ENCODE measurements around the gene SSX7. TPM values are rescaled to one million over a fixed set of nuclear protein-coding genes. Genes with fewer than 3 reads are reported as not detected.
"Not testable (repeated sequence)": the region's sequence is repeated elsewhere in the genome, so short reads cannot be mapped to it uniquely, and the experiment has no call there.

The SSX7 gene, protein sequence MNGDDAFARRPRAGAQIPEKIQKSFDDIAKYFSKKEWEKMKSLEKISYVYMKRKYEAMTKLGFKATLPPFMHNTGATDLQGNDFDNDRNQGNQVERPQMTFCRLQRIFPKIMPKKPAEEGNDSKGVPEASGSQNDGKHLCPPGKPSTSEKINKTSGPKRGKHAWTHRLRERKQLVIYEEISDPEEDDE
- not detected for polyA plus RNA-seq

DNA sequence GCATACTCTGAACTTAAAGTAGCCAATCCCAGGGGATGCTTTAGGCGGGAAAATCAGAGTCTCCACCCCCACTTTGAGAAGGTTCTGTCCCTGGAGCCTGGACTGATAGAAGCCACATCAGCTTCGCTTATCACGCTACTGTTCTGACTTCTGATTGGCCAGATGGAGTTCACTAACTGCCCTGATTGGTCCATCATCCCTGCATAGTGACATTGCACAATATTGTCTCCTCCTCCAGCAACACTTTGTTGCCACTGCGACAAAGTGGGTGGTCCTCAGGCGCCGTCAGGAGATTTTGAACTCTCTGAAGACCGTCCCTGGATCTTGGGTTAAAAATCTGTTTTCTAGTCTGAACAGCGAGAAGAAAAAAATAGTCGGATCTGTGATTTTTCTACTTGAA, at the start of gene SSX7:
SSX7 (minus strand) TSS at position 101 of the 400 bp plus-strand sequence. CDS start 1,428 bp downstream, outside the sequence.
- H3K4me1 ChIP-seq (ENCODE audit: control insufficient read depth in 2 of 2, insufficient read depth in 2 of 2, low read length in 1 of 2): not testable (repeated sequence)
- 82 to 89% methylated on average over 9 of the region's 9 CpGs for WGBS, 2 donors

DNA sequence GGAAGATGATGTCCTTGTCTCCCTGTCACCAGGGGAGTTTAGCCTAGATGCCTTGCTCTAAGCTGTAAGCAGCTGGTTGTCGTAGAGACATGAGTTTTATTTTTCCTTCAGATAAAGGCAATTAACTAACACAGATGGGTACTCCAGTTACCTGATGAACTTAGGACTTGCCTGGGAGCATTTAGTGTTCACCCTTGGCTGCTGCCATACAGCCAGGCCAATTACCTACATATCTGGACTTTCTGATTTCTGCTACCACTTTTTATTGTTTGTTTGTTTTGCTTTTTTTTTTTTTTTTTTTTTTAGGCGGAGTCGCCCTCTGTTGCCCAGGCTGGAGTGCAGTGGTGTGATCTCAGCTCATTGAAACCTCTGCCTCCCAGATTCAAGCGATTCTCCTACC, 37.3 kb upstream of the SSX7 start:
- H3K4me3 ChIP-seq (ENCODE audit: low read depth in 1 of 2, low read length in 2 of 2); H3K9me3 ChIP-seq (ENCODE audit: control insufficient read depth in 2 of 2, insufficient read depth in 1 of 2, low read depth in 1 of 2, low read length in 1 of 2): not testable (repeated sequence)
- 100% methylated on average over 1 of the region's 4 CpGs; no CpG with 5 or more reads in 1 of the 2 donors for WGBS, 2 donors

More for the DNA sequence above, at the start of gene SSX7:
- H3K9me3 ChIP-seq (ENCODE audit: control insufficient read depth in 2 of 2, insufficient read depth in 1 of 2, low read depth in 1 of 2, low read length in 1 of 2); H3K36me3 ChIP-seq (ENCODE audit: control insufficient read depth in 2 of 2, insufficient read depth in 2 of 2, low read length in 1 of 2); H3K4me3 ChIP-seq (ENCODE audit: low read depth in 1 of 2, low read length in 2 of 2); H3K27ac ChIP-seq (ENCODE audit: low read depth in 2 of 2, low read length in 1 of 2); H3K27me3 ChIP-seq (ENCODE audit: control insufficient read depth in 1 of 2, insufficient read depth in 2 of 2, low read length in 2 of 2): not testable (repeated sequence)

DNA sequence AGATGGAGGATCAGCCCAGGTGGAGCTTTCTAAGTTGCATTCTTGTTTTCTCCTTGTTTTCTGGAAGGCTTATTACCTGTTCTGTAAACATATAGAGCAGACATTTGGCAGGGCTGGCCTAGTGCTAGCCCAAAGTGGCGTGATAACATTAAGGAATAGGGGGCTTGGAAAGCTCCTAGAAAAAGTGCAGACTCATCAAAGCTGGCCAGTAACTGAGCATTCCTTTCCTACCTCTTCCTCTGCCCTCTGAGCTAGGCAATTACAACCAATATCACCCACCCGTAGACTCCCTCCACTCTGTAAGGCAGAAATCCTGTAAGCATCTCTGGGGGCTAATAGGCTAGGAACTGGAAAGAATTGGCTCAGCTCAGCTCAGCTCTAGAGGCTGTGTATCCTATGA, 7.5 kb upstream of the SSX7 start:
- H3K36me3 ChIP-seq (ENCODE audit: control insufficient read depth in 2 of 2, insufficient read depth in 2 of 2, low read length in 1 of 2); H3K4me1 ChIP-seq (ENCODE audit: control insufficient read depth in 2 of 2, insufficient read depth in 2 of 2, low read length in 1 of 2); H3K27ac ChIP-seq (ENCODE audit: low read depth in 2 of 2, low read length in 1 of 2); H3K9me3 ChIP-seq (ENCODE audit: control insufficient read depth in 2 of 2, insufficient read depth in 1 of 2, low read depth in 1 of 2, low read length in 1 of 2); H3K4me3 ChIP-seq (ENCODE audit: low read depth in 1 of 2, low read length in 2 of 2); H3K27me3 ChIP-seq (ENCODE audit: control insufficient read depth in 1 of 2, insufficient read depth in 2 of 2, low read length in 2 of 2): not testable (repeated sequence)
- WGBS, 2 donors: 88 to 95% methylated on average over 2 of the region's 2 CpGs

More for the DNA sequence above, 37.3 kb upstream of the SSX7 start:
- H3K27ac ChIP-seq (ENCODE audit: low read depth in 2 of 2, low read length in 1 of 2); H3K4me1 ChIP-seq (ENCODE audit: control insufficient read depth in 2 of 2, insufficient read depth in 2 of 2, low read length in 1 of 2); H3K36me3 ChIP-seq (ENCODE audit: control insufficient read depth in 2 of 2, insufficient read depth in 2 of 2, low read length in 1 of 2); H3K27me3 ChIP-seq (ENCODE audit: control insufficient read depth in 1 of 2, insufficient read depth in 2 of 2, low read length in 2 of 2): not testable (repeated sequence)

DNA sequence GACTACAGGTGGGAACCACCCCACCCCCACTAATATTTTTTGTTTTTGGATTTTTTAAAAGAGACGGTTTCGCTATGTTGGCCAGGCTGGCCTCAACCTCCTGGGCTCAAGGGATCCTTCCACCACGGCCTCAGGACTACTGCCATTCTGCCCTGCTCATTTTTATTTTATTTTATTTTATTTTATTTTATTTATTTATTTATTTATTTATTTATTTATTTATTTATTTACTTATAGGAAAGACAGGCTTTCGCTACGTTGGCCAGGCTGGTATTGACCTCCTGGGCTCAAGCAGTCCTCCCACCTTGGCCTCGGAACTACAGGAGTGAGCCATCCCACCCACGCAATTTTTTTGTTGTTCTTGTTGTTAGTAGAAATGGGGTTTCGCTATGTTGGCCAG, 775 bp upstream of the SSX7 start:
- not testable (repeated sequence) for H3K27me3 ChIP-seq (ENCODE audit: control insufficient read depth in 1 of 2, insufficient read depth in 2 of 2, low read length in 2 of 2); H3K36me3 ChIP-seq (ENCODE audit: control insufficient read depth in 2 of 2, insufficient read depth in 2 of 2, low read length in 1 of 2); H3K27ac ChIP-seq (ENCODE audit: low read depth in 2 of 2, low read length in 1 of 2); H3K4me1 ChIP-seq (ENCODE audit: control insufficient read depth in 2 of 2, insufficient read depth in 2 of 2, low read length in 1 of 2); H3K4me3 ChIP-seq (ENCODE audit: low read depth in 1 of 2, low read length in 2 of 2); H3K9me3 ChIP-seq (ENCODE audit: control insufficient read depth in 2 of 2, insufficient read depth in 1 of 2, low read depth in 1 of 2, low read length in 1 of 2)
- WGBS, 2 donors: 87 to 90% methylated on average over 8 of the region's 8 CpGs

DNA sequence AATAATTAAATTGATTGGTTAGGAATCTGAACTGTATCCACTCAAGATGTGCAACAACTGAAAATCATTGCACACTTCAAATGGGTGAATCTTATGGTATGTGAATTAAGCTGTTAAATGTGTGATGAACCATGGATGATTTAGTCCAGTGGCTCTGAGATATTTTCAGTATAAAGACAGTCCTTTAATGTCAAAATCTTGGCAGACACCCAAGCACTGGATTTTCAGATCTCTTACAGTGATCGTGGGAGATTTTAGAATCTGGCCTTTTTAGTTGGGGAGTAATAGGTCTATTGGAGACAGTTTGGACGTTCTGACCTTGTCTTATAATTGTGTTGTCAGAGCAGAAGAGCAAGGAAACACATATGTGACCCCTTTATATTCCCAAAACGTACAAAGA, 4.0 kb downstream of the SSX7 start:
- not testable (repeated sequence) for H3K27ac ChIP-seq (ENCODE audit: low read depth in 2 of 2, low read length in 1 of 2); H3K36me3 ChIP-seq (ENCODE audit: control insufficient read depth in 2 of 2, insufficient read depth in 2 of 2, low read length in 1 of 2); H3K4me1 ChIP-seq (ENCODE audit: control insufficient read depth in 2 of 2, insufficient read depth in 2 of 2, low read length in 1 of 2); H3K9me3 ChIP-seq (ENCODE audit: control insufficient read depth in 2 of 2, insufficient read depth in 1 of 2, low read depth in 1 of 2, low read length in 1 of 2); H3K27me3 ChIP-seq (ENCODE audit: control insufficient read depth in 1 of 2, insufficient read depth in 2 of 2, low read length in 2 of 2); H3K4me3 ChIP-seq (ENCODE audit: low read depth in 1 of 2, low read length in 2 of 2)
- WGBS, 2 donors: 39 to 41% methylated on average over 3 of the region's 3 CpGs

DNA sequence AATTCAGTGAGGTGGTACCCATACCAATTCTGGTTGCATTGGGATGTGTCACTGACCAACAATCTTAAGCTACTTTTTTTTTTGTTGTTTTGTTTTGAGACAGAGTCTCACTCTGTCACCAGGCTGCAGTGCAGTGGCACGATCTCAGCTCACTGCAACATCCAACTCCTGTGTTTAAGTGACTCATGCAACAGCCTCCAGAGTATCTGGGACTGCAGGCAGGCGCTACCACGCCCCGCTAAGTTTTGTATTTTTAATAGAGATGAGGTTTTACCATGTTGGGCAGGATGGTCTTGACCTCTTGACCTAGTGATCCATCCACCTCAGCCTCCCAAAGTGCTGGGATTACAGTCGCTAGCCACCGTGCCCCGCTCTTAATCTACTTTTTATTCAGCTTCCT, 5.7 kb downstream of the SSX7 start:
- H3K4me3 ChIP-seq (ENCODE audit: low read depth in 1 of 2, low read length in 2 of 2); H3K27ac ChIP-seq (ENCODE audit: low read depth in 2 of 2, low read length in 1 of 2): not testable (repeated sequence)

DNA sequence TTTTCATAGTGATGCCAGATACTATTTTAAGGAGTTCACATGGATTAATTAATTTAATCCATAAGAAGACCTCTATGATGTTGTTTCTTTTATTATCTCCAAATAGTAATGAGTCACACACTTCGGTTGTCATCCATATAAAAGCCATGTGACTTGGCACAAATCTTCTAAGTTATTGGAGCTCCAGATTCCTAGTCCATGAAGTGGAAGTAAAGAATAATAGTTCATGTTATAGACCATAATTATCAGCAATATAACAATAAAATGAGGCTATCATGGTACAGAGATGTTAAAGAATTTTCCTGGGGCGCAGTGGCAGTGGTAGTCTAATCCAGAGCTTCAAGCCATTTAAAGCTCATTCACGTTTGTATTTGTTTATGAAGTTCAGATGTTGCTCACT, 26.2 kb downstream of the SSX7 start:
- H3K4me1 ChIP-seq (ENCODE audit: control insufficient read depth in 2 of 2, insufficient read depth in 2 of 2, low read length in 1 of 2); H3K4me3 ChIP-seq (ENCODE audit: low read depth in 1 of 2, low read length in 2 of 2); H3K27ac ChIP-seq (ENCODE audit: low read depth in 2 of 2, low read length in 1 of 2); H3K9me3 ChIP-seq (ENCODE audit: control insufficient read depth in 2 of 2, insufficient read depth in 1 of 2, low read depth in 1 of 2, low read length in 1 of 2); H3K27me3 ChIP-seq (ENCODE audit: control insufficient read depth in 1 of 2, insufficient read depth in 2 of 2, low read length in 2 of 2); H3K36me3 ChIP-seq (ENCODE audit: control insufficient read depth in 2 of 2, insufficient read depth in 2 of 2, low read length in 1 of 2): not testable (repeated sequence)
- WGBS, 2 donors: 61 to 73% methylated on average over 3 of the region's 3 CpGs

More for the DNA sequence above, 5.7 kb downstream of the SSX7 start:
- H3K36me3 ChIP-seq (ENCODE audit: control insufficient read depth in 2 of 2, insufficient read depth in 2 of 2, low read length in 1 of 2); H3K4me1 ChIP-seq (ENCODE audit: control insufficient read depth in 2 of 2, insufficient read depth in 2 of 2, low read length in 1 of 2); H3K27me3 ChIP-seq (ENCODE audit: control insufficient read depth in 1 of 2, insufficient read depth in 2 of 2, low read length in 2 of 2); H3K9me3 ChIP-seq (ENCODE audit: control insufficient read depth in 2 of 2, insufficient read depth in 1 of 2, low read depth in 1 of 2, low read length in 1 of 2): not testable (repeated sequence)
- 77 to 90% methylated on average over 7 of the region's 7 CpGs for WGBS, 2 donors

DNA sequence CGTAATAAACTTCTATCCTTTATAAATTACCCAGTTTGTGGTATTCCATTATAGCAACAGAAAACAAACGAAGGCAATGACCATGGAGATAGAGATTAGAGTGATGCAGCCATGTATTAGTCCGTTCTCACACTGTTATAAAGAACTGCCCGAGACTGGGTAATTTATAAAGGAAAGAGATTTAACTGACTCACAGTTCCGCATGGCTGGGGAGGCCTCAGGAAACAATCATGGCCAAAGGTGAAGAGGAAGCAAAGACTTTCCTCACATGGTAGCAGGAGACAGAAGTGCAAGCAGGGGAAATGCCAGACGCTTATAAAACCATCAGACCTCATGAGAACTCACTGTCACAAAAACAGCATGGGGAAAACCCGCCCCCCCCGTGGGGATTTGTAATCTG, 34.0 kb downstream of the SSX7 start:
- not testable (repeated sequence) for H3K4me3 ChIP-seq (ENCODE audit: low read depth in 1 of 2, low read length in 2 of 2); H3K9me3 ChIP-seq (ENCODE audit: control insufficient read depth in 2 of 2, insufficient read depth in 1 of 2, low read depth in 1 of 2, low read length in 1 of 2); H3K36me3 ChIP-seq (ENCODE audit: control insufficient read depth in 2 of 2, insufficient read depth in 2 of 2, low read length in 1 of 2); H3K4me1 ChIP-seq (ENCODE audit: control insufficient read depth in 2 of 2, insufficient read depth in 2 of 2, low read length in 1 of 2); H3K27ac ChIP-seq (ENCODE audit: low read depth in 2 of 2, low read length in 1 of 2); H3K27me3 ChIP-seq (ENCODE audit: control insufficient read depth in 1 of 2, insufficient read depth in 2 of 2, low read length in 2 of 2)
- WGBS, 2 donors: 45 to 55% methylated on average over 8 of the region's 8 CpGs

DNA sequence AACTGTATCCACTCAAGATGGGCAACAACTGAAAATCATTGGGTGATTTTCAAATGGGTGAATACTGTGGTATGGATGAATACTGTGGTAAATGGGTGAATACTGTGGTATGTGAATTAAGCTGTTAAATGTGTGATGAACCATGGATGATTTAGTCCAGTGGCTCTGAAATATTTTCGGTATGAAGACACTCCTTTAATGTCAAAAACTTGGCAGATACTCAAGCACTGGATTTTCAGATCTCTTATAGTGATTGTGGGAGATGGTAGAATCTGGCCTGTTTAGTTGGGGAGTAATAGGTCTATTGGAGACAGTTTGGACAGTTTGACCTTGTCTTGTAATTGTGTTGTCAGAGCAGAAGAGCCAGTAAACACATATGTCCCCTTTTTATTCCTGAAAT, 45.7 kb downstream of the SSX7 start:
- H3K36me3 ChIP-seq (ENCODE audit: control insufficient read depth in 2 of 2, insufficient read depth in 2 of 2, low read length in 1 of 2): no peaks in the 10 kb centered on the region
- WGBS, 2 donors: 16 to 29% methylated on average over 1 of the region's 1 CpG
- H3K4me3 ChIP-seq (ENCODE audit: low read depth in 1 of 2, low read length in 2 of 2): no peak overlapping the region
- no peaks in the 10 kb centered on the region for H3K9me3 ChIP-seq (ENCODE audit: control insufficient read depth in 2 of 2, insufficient read depth in 1 of 2, low read depth in 1 of 2, low read length in 1 of 2)
- H3K4me1 ChIP-seq (ENCODE audit: control insufficient read depth in 2 of 2, insufficient read depth in 2 of 2, low read length in 1 of 2): no peaks in the 10 kb centered on the region
- no peak overlapping the region for H3K27ac ChIP-seq (ENCODE audit: low read depth in 2 of 2, low read length in 1 of 2)
- peaks cover 0 to 3% of the 10 kb centered on the region in 2 donors for H3K27me3 ChIP-seq (ENCODE audit: control insufficient read depth in 1 of 2, insufficient read depth in 2 of 2, low read length in 2 of 2)

DNA sequence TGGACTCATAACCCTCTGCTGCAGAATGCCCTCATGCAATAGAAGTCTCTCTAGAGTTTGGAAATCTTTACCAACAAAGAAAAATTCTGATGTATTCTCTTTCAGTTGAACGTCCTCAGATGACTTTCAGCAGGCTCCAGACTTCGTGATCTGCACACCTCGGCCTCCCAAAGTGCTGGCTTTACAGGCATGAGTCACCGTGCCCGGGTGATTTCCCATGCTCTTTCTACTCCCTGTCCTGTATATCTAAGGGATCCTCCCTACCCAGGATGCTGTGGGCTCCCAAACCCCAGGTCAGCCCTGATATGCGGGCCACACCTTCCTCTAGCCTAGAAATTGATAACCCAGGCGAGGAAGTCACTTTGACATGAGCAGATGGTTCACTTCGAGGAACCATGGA, 51.5 kb downstream of the SSX7 start:
- H3K36me3 ChIP-seq (ENCODE audit: control insufficient read depth in 2 of 2, insufficient read depth in 2 of 2, low read length in 1 of 2); H3K4me1 ChIP-seq (ENCODE audit: control insufficient read depth in 2 of 2, insufficient read depth in 2 of 2, low read length in 1 of 2); H3K9me3 ChIP-seq (ENCODE audit: control insufficient read depth in 2 of 2, insufficient read depth in 1 of 2, low read depth in 1 of 2, low read length in 1 of 2); H3K27me3 ChIP-seq (ENCODE audit: control insufficient read depth in 1 of 2, insufficient read depth in 2 of 2, low read length in 2 of 2); H3K4me3 ChIP-seq (ENCODE audit: low read depth in 1 of 2, low read length in 2 of 2); H3K27ac ChIP-seq (ENCODE audit: low read depth in 2 of 2, low read length in 1 of 2): not testable (repeated sequence)
- 73 to 83% methylated on average over 8 of the region's 8 CpGs for WGBS, 2 donors
